ENCODE measurements around the gene HSPA4. TPM values are rescaled to one million over a fixed set of nuclear protein-coding genes. Genes with fewer than 3 reads are reported as not detected.

The HSPA4 gene
- total and polyA plus RNA-seq, 2 of the 13 experiments (the other 11 are each of a cell fraction or from before 2014, with no cell fraction given): 36.6 to 231 TPM

GRCh38 chr5:133025804-133026663 is 25.8 kb upstream of the HSPA4 start, which contains the start of gene ZCCHC10 (continued):
- TF ChIP-seq THAP9 (CRISPR knock-in tag; IDR thresholded peaks at IDR 0.05; ENCODE audit: borderline replicate concordance): peak; percentile 76; the same call in 1 of the 2 replicates
- TF ChIP-seq ZNF557 (CRISPR knock-in tag; IDR thresholded peaks at IDR 0.05): no peak
- TF ChIP-seq, protein P1, sequence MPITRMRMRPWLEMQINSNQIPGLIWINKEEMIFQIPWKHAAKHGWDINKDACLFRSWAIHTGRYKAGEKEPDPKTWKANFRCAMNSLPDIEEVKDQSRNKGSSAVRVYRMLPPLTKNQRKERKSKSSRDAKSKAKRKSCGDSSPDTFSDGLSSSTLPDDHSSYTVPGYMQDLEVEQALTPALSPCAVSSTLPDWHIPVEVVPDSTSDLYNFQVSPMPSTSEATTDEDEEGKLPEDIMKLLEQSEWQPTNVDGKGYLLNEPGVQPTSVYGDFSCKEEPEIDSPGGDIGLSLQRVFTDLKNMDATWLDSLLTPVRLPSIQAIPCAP (CRISPR knock-in tag; IDR thresholded peaks at IDR 0.05; ENCODE audit: low read depth): no peak
- no peak for TF ChIP-seq JDP2 (CRISPR knock-in tag; IDR thresholded peaks at IDR 0.05; ENCODE audit: borderline replicate concordance)
- TF ChIP-seq MYPOP (CRISPR knock-in tag; IDR thresholded peaks at IDR 0.05): peak; percentile 94
- no peak for TF ChIP-seq ZNF570 (CRISPR knock-in tag; IDR thresholded peaks at IDR 0.05; ENCODE audit: borderline replicate concordance)
- TF ChIP-seq ARID5B (CRISPR knock-in tag; IDR thresholded peaks at IDR 0.05): peak; percentile 29; the same call in 1 of the 2 replicates
- TF ChIP-seq, protein P2, sequence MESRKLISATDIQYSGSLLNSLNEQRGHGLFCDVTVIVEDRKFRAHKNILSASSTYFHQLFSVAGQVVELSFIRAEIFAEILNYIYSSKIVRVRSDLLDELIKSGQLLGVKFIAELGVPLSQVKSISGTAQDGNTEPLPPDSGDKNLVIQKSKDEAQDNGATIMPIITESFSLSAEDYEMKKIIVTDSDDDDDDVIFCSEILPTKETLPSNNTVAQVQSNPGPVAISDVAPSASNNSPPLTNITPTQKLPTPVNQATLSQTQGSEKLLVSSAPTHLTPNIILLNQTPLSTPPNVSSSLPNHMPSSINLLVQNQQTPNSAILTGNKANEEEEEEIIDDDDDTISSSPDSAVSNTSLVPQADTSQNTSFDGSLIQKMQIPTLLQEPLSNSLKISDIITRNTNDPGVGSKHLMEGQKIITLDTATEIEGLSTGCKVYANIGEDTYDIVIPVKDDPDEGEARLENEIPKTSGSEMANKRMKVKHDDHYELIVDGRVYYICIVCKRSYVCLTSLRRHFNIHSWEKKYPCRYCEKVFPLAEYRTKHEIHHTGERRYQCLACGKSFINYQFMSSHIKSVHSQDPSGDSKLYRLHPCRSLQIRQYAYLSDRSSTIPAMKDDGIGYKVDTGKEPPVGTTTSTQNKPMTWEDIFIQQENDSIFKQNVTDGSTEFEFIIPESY (CRISPR knock-in tag; IDR thresholded peaks at IDR 0.05): no peak
- 0 out of 2 replicates have a peak, but pooled peaks have one; percentile 31 for TF ChIP-seq THAP7 (CRISPR knock-in tag; IDR thresholded peaks at IDR 0.05)
- TF ChIP-seq POLR2AphosphoS2 (IDR thresholded peaks at IDR 0.05; ENCODE audit: low read depth, low read length): no peak
- no peak for TF ChIP-seq MLLT10 (CRISPR knock-in tag; IDR thresholded peaks at IDR 0.05)
- TF ChIP-seq DPF2 (CRISPR knock-in tag; IDR thresholded peaks at IDR 0.05; ENCODE audit: borderline replicate concordance, low read depth): no peak
- TF ChIP-seq ZNF335 (CRISPR knock-in tag; IDR thresholded peaks at IDR 0.05): no peak
- TF ChIP-seq GABPA (IDR thresholded peaks at IDR 0.05; ENCODE audit: low read depth, low read length): no peak
- peak; percentile 56; the same call in 1 of the 2 replicates for TF ChIP-seq GABPA (CRISPR knock-in tag; IDR thresholded peaks at IDR 0.05; ENCODE audit: low read depth)
- TF ChIP-seq ZNF543 (CRISPR knock-in tag; IDR thresholded peaks at IDR 0.05): peak; percentile 27; the same call in 1 of the 2 replicates
